GM13976 (cell line): ENCODE results near the gene HCN2.

Source experiments
- DNase-seq: peaks from one replicate; pipeline ENCODE4 v3.0.0; 2012; ENCODE audit warnings: low spot score
- CTCF ChIP-seq: IDR thresholded peaks from 2 replicates; pipeline ENCODE4 v1.5.1; 2012; ENCODE audit warnings: borderline replicate concordance, mild to moderate bottlenecking; ENCODE audit not compliant: insufficient read depth; ENCODE audit errors: extremely low read depth, missing control alignments, control extremely low read depth
- in situ Hi-C: fragments of 300-500 bp; cut with MboI; formaldehyde crosslinking; loops from one replicate; pipeline ENCODE4 v1.12.0; 2022; ENCODE audit warnings: low sequenced_read_pairs, mixed read lengths, inconsistent platforms; ENCODE audit not compliant: unreplicated experiment

Gene HCN2

GRCh38 chr19:658916-659839, 69.5 kb downstream of the HCN2 start:
- TF ChIP-seq CTCF: no peak
- in situ Hi-C loops: no loop called here

GRCh38 chr19:660793-661426, 71.2 kb downstream of the HCN2 start:
- in situ Hi-C loops: no loop called here
- no peak for TF ChIP-seq CTCF
- no peak for DNase-seq

More at GRCh38 chr19:658916-659839, 69.5 kb downstream of the HCN2 start:
- DNase-seq: no peak

GRCh38 chr19:661427-662196, 71.9 kb downstream of the HCN2 start:
- in situ Hi-C loops: no loop called here
- TF ChIP-seq CTCF: no peak
- peak; percentile 88 for DNase-seq

- in situ Hi-C loops: no loop called here
- DNase-seq: peak; percentile 83
- TF ChIP-seq CTCF: no peak
Observed at GRCh38 chr19:662207-662961, 72.7 kb downstream of the HCN2 start.

- no peak for TF ChIP-seq CTCF
- in situ Hi-C loops: no loop called here
- DNase-seq: peak; percentile 98
Observed at GRCh38 chr19:662962-663681, 73.4 kb downstream of the HCN2 start, which contains the start of gene RNF126. TSS of gene RNF126 (minus strand) at chr19:663214. CDS start at chr19:663121, 93 bp downstream.

- TF ChIP-seq CTCF: no peak
- in situ Hi-C loops: no loop called here
- no peak for DNase-seq
Observed at GRCh38 chr19:663682-664117, 74.0 kb downstream of the HCN2 start.
